ENCODE results near the gene GABRG2. TPM values are rescaled to one million over a fixed set of nuclear protein-coding genes. Genes with fewer than 3 reads are reported as not detected.

Gene GABRG2
- polyA plus RNA-seq (2012; rRNA removed), result not detected in 2 replicates
- not detected in 2 replicates for polyA plus RNA-seq (2012; cell fraction: cytosol; rRNA removed)
- not detected in 2 replicates for polyA plus RNA-seq (2012; cell fraction: nucleus; rRNA removed)

- Histone ChIP-seq H3K4me1 (ENCODE audit: control insufficient read depth in 1 of 2, insufficient read depth in 2 of 2, low read depth in 1 of 2, low read length in 1 of 2) (no peaks in the 10 kb centered on the region), H3K9me2 (no peaks in the 10 kb centered on the region), H3K9me3 (peaks cover 4% of the 10 kb centered on the region; the same call in 1 of the 2 replicates), H3K79me2 (ENCODE audit: insufficient read depth) (no peaks in the 10 kb centered on the region), H3K27me3 (ENCODE audit: insufficient read depth) (no peaks in the 10 kb centered on the region), H3K4me3 (ENCODE audit: low read depth in 2 of 2, low read length in 1 of 2) (no peak within 1 kb of the TSS), H3K27ac (ENCODE audit: low read depth in 2 of 2, low read length in 1 of 2) (no peak within 1 kb of the TSS), H3K4me2 (no peak within 1 kb of the TSS), H2AFZ (ENCODE audit: low read depth) (no peak within 1 kb of the TSS), H3F3A (replicated peaks; ENCODE audit: insufficient read depth) (no peaks in the 10 kb centered on the region), H3K9ac (no peak within 1 kb of the TSS), H3K36me3 (replicated peaks in 1 of 2; ENCODE audit: control insufficient read depth in 1 of 2, insufficient read depth in 2 of 2, low read length in 1 of 2) (no peaks in the 10 kb centered on the region), H4K20me1 (ENCODE audit: insufficient read depth) (no peaks in the 10 kb centered on the region)
- 9% methylated on average over 21 of the region's 21 CpGs for WGBS (ENCODE audit: low lambda C conversion rate)
- ChIA-PET CTCF (no interaction called here), POLR2A (no interaction called here)
- DNase-seq, result no peak
- TF ChIP-seq TAF1 (IDR thresholded peaks at IDR 0.05; ENCODE audit: borderline replicate concordance, low read depth, low read length) (no peak), POLR2AphosphoS5 (IDR thresholded peaks at IDR 0.05; ENCODE audit: low read depth, low read length) (no peak), USF2 (IDR thresholded peaks at IDR 0.05; ENCODE audit: borderline replicate concordance, low read depth, low read length) (no peak), GABPA (IDR thresholded peaks at IDR 0.05; ENCODE audit: low read depth) (no peak), REST (IDR thresholded peaks at IDR 0.05; ENCODE audit: low read depth, low read length) (no peak), SIN3A (IDR thresholded peaks at IDR 0.05; ENCODE audit: borderline replicate concordance, low read depth, low read length) (no peak), NFIC (IDR thresholded peaks at IDR 0.05; ENCODE audit: borderline replicate concordance) (no peak), RCOR1 (IDR thresholded peaks at IDR 0.05; ENCODE audit: low read length) (no peak), EZH2phosphoT487 (IDR thresholded peaks at IDR 0.05; ENCODE audit: borderline replicate concordance, low read depth) (no peak), RAD21 (IDR thresholded peaks at IDR 0.05; ENCODE audit: low read length) (no peak), MAX (IDR thresholded peaks at IDR 0.05; ENCODE audit: low read depth) (no peak), GATA2 (CRISPR knock-in tag; IDR thresholded peaks at IDR 0.05) (no peak), MXI1 (IDR thresholded peaks at IDR 0.05; ENCODE audit: low read depth, low read length) (no peak)
These were observed at the start of gene GABRG2 for GRCh38 chr5:162067655-162068411. Gene GABRG2 (plus strand): TSS chr5:162067773. CDS start chr5:162068000, 227 bp downstream.

Measured in SK-N-SH (cell line).